ENCODE measurements around the gene KCNQ1.

KCNQ1 gene

GRCh38 chr11:2844996-2845395 is 400.2 kb downstream of the KCNQ1 start:
- DNase-seq, result no peak
- TF ChIP-seq POLR2A (IDR thresholded peaks at IDR 0.05; ENCODE audit: low read length) (no peak), GATA1 (IDR thresholded peaks at IDR 0.05; ENCODE audit: low read depth, low read length) (no peak)

- no peak for TF ChIP-seq POLR2A (IDR thresholded peaks at IDR 0.05; ENCODE audit: low read length)
- no peak for TF ChIP-seq GATA1 (IDR thresholded peaks at IDR 0.05; ENCODE audit: low read depth, low read length)
- DNase-seq, result no peak
Observed at GRCh38 chr11:2846056-2846455, 401.2 kb downstream of the KCNQ1 start.

DNA sequence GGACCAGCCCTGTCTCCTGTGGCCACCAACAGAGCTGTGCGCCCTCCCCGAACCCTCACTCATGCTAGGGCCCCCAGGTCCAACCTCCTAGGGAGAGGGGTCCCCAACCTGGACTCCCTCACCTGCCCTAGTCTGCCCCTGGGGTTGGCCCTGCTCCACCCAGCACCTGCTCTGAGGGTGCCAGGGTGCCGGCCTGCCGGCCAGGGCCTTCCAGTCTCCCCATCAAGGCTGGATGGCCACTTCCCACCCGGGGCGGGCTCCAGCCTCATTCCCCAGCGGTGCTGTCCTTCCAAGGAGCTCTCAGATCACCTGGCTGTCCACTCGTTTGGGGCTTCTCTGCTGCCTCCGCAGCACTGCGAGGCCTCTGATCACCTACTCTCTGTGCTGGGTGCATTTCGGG is 401.7 kb downstream of the KCNQ1 start:
- DNase-seq, result no peak
- TF ChIP-seq GATA1 (IDR thresholded peaks at IDR 0.05; ENCODE audit: low read depth, low read length) (no peak), POLR2A (IDR thresholded peaks at IDR 0.05; ENCODE audit: low read length) (no peak)

DNA sequence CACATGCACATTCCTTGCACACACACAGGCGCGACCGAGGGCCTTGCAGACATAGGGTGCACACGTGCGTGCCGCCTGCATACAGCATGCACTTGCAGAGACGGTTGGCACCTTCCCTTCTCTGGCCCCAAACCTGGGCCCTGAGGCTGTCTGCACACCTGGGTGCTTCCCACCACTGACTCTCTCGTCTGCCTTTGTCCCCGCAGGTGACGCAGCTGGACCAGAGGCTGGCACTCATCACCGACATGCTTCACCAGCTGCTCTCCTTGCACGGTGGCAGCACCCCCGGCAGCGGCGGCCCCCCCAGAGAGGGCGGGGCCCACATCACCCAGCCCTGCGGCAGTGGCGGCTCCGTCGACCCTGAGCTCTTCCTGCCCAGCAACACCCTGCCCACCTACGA is 402.8 kb downstream of the KCNQ1 start:
- no peak for DNase-seq
- TF ChIP-seq GATA1 (IDR thresholded peaks at IDR 0.05; ENCODE audit: low read depth, low read length), result no peak
- TF ChIP-seq POLR2A (IDR thresholded peaks at IDR 0.05; ENCODE audit: low read length), result no peak

DNA sequence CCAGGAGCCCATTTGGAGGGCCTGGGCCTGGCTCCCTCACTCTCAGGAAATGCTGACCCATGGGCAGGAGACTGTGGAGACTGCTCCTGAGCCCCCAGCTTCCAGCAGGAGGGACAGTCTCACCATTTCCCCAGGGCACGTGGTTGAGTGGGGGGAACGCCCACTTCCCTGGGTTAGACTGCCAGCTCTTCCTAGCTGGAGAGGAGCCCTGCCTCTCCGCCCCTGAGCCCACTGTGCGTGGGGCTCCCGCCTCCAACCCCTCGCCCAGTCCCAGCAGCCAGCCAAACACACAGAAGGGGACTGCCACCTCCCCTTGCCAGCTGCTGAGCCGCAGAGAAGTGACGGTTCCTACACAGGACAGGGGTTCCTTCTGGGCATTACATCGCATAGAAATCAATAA is 403.7 kb downstream of the KCNQ1 start:
- DNase-seq, result no peak
- TF ChIP-seq GATA1 (IDR thresholded peaks at IDR 0.05; ENCODE audit: low read depth, low read length) (no peak), POLR2A (IDR thresholded peaks at IDR 0.05; ENCODE audit: low read length) (no peak)

GRCh38 chr11:2849994-2850770 is 405.4 kb downstream of the KCNQ1 start:
- no peak for DNase-seq
- TF ChIP-seq GATA1 (IDR thresholded peaks at IDR 0.05; ENCODE audit: low read depth, low read length), result no peak
- no peak for TF ChIP-seq POLR2A (IDR thresholded peaks at IDR 0.05; ENCODE audit: low read length)

- TF ChIP-seq POLR2A (IDR thresholded peaks at IDR 0.05; ENCODE audit: low read length) (no peak), GATA1 (IDR thresholded peaks at IDR 0.05; ENCODE audit: low read depth, low read length) (no peak)
Observed at GRCh38 chr11:2853401-2853800, 408.6 kb downstream of the KCNQ1 start.

GRCh38 chr11:2853997-2854560 is 409.3 kb downstream of the KCNQ1 start:
- DNase-seq, result no peak
- TF ChIP-seq GATA1 (IDR thresholded peaks at IDR 0.05; ENCODE audit: low read depth, low read length), result no peak
- TF ChIP-seq POLR2A (IDR thresholded peaks at IDR 0.05; ENCODE audit: low read length), result no peak

More at GRCh38 chr11:2853401-2853800, 408.6 kb downstream of the KCNQ1 start:
- no peak for DNase-seq

- DNase-seq, result no peak
Observed at GRCh38 chr11:2855162-2855561, 410.4 kb downstream of the KCNQ1 start.

GRCh38 chr11:2857276-2857675 is 412.5 kb downstream of the KCNQ1 start:
- TF ChIP-seq POLR2A (IDR thresholded peaks at IDR 0.05; ENCODE audit: low read length), result no peak
- no peak for TF ChIP-seq GATA1 (IDR thresholded peaks at IDR 0.05; ENCODE audit: low read depth, low read length)
- DNase-seq, result no peak

More at GRCh38 chr11:2855162-2855561, 410.4 kb downstream of the KCNQ1 start:
- TF ChIP-seq GATA1 (IDR thresholded peaks at IDR 0.05; ENCODE audit: low read depth, low read length) (no peak), POLR2A (IDR thresholded peaks at IDR 0.05; ENCODE audit: low read length) (no peak)

- DNase-seq, result no peak
Observed at GRCh38 chr11:2857918-2858317, 413.1 kb downstream of the KCNQ1 start.

GRCh38 chr11:2858995-2859698 is 414.3 kb downstream of the KCNQ1 start:
- TF ChIP-seq GATA1 (IDR thresholded peaks at IDR 0.05; ENCODE audit: low read depth, low read length) (no peak), POLR2A (IDR thresholded peaks at IDR 0.05; ENCODE audit: low read length) (no peak)
- DNase-seq, result no peak

More at GRCh38 chr11:2857918-2858317, 413.1 kb downstream of the KCNQ1 start:
- no peak for TF ChIP-seq GATA1 (IDR thresholded peaks at IDR 0.05; ENCODE audit: low read depth, low read length)
- TF ChIP-seq POLR2A (IDR thresholded peaks at IDR 0.05; ENCODE audit: low read length), result no peak

GRCh38 chr11:2859699-2860037 is 414.9 kb downstream of the KCNQ1 start:
- DNase-seq, result no peak
- TF ChIP-seq GATA1 (IDR thresholded peaks at IDR 0.05; ENCODE audit: low read depth, low read length), result no peak
- TF ChIP-seq POLR2A (IDR thresholded peaks at IDR 0.05; ENCODE audit: low read length), result no peak

GRCh38 chr11:2860636-2861035 is 415.8 kb downstream of the KCNQ1 start:
- DNase-seq, result no peak
- TF ChIP-seq POLR2A (IDR thresholded peaks at IDR 0.05; ENCODE audit: low read length), result no peak
- TF ChIP-seq GATA1 (IDR thresholded peaks at IDR 0.05; ENCODE audit: low read depth, low read length), result no peak
